Activated CD4-positive, alpha-beta T cell treated with anti-CD3 and anti-CD28 coated beads, Interleukin-2, amount 10 ng/mL, durations not matched to agents 24 days and 14 days (primary cell): ENCODE data around the gene PROSER3. TPM values are rescaled to one million over a fixed set of nuclear protein-coding genes. Genes with fewer than 3 reads are reported as not detected.

Experiments used
- DNase-seq: peaks from one replicate; pipeline ENCODE4 v3.0.0; 2022
- H3K27ac Mint-ChIP-seq: one replicate; pipeline ENCODE4 v1.8.0; 2022; ENCODE audit warnings: mild to moderate bottlenecking, mixed read lengths
- H3K27me3 Mint-ChIP-seq: one replicate; pipeline ENCODE4 v1.8.0; 2022; ENCODE audit warnings: mixed read lengths
- H3K36me3 Mint-ChIP-seq: one replicate; pipeline ENCODE4 v1.8.0; 2022; ENCODE audit warnings: low read depth, mild to moderate bottlenecking, mixed read lengths
- H3K4me1 Mint-ChIP-seq: one replicate; pipeline ENCODE4 v1.8.0; 2021; ENCODE audit warnings: mixed read lengths
- H3K4me3 Mint-ChIP-seq: one replicate; pipeline ENCODE4 v1.8.0; 2022; ENCODE audit warnings: mild to moderate bottlenecking, moderate library complexity, mixed read lengths
- H3K9me3 Mint-ChIP-seq: one replicate; pipeline ENCODE4 v1.8.0; 2021; ENCODE audit warnings: mixed read lengths
- intact Hi-C: fragments of 100-400 bp; cut with micrococcal nuclease; formaldehyde crosslinking; loops from one replicate; pipeline ENCODE4 v1.15.1; 2023
- total RNA-seq: library from RNA; stranded (reverse); gene quantifications from 2 replicates; pipeline ENCODE4 v1.2.3, GENCODE V29; 2022

Gene PROSER3
- total RNA-seq, 1 donor from 2014 or later: 43.6 TPM

- intact Hi-C loops: no loop called here
These were observed 29.8 kb upstream of the PROSER3 start for GRCh38 chr19:35727956-35728706.

GRCh38 chr19:35729021-35729420 is 29.0 kb upstream of the PROSER3 start:
- no peak for DNase-seq
- no peak overlapping the region for H3K27ac Mint-ChIP-seq
- H3K4me3 Mint-ChIP-seq: no peak overlapping the region
- peaks cover 5% of the 10 kb centered on the region for H3K4me1 Mint-ChIP-seq
- intact Hi-C loops: no loop called here
- H3K36me3 Mint-ChIP-seq: peaks cover 74% of the 10 kb centered on the region
- no peaks in the 10 kb centered on the region for H3K27me3 Mint-ChIP-seq
- no peaks in the 10 kb centered on the region for H3K9me3 Mint-ChIP-seq

More at GRCh38 chr19:35727956-35728706, 29.8 kb upstream of the PROSER3 start:
- peaks cover 3% of the 10 kb centered on the region for H3K4me1 Mint-ChIP-seq
- H3K27ac Mint-ChIP-seq: no peak overlapping the region
- no peak overlapping the region for H3K4me3 Mint-ChIP-seq
- DNase-seq: no peak
- H3K27me3 Mint-ChIP-seq: no peaks in the 10 kb centered on the region
- H3K9me3 Mint-ChIP-seq: no peaks in the 10 kb centered on the region
- H3K36me3 Mint-ChIP-seq: peaks cover 75% of the 10 kb centered on the region

GRCh38 chr19:35729763-35730162 is 28.2 kb upstream of the PROSER3 start:
- H3K4me1 Mint-ChIP-seq: peaks cover 11% of the 10 kb centered on the region
- intact Hi-C loops: no loop called here
- no peaks in the 10 kb centered on the region for H3K9me3 Mint-ChIP-seq
- H3K4me3 Mint-ChIP-seq: no peak overlapping the region
- peaks cover 74% of the 10 kb centered on the region for H3K36me3 Mint-ChIP-seq
- DNase-seq: no peak
- no peak overlapping the region for H3K27ac Mint-ChIP-seq
- no peaks in the 10 kb centered on the region for H3K27me3 Mint-ChIP-seq

- peaks cover 73% of the 10 kb centered on the region for H3K36me3 Mint-ChIP-seq
- H3K4me3 Mint-ChIP-seq: no peak overlapping the region
- no peaks in the 10 kb centered on the region for H3K9me3 Mint-ChIP-seq
- intact Hi-C loops: no loop called here
- H3K4me1 Mint-ChIP-seq: peaks cover 12% of the 10 kb centered on the region
- H3K27me3 Mint-ChIP-seq: no peaks in the 10 kb centered on the region
- no peak for DNase-seq
- H3K27ac Mint-ChIP-seq: no peak overlapping the region
These were observed 27.6 kb upstream of the PROSER3 start for GRCh38 chr19:35730326-35730725.

GRCh38 chr19:35731353-35731752 is 26.6 kb upstream of the PROSER3 start:
- Mint-ChIP-seq H3K9me3 (no peaks in the 10 kb centered on the region), H3K4me1 (peaks cover 17% of the 10 kb centered on the region), H3K4me3 (no peak overlapping the region), H3K27ac (no peak overlapping the region), H3K27me3 (no peaks in the 10 kb centered on the region), H3K36me3 (peaks cover 72% of the 10 kb centered on the region)
- DNase-seq: no peak
- intact Hi-C loops: no loop called here

GRCh38 chr19:35731779-35732405 is 26.1 kb upstream of the PROSER3 start:
- intact Hi-C loops: no loop called here
- Mint-ChIP-seq H3K36me3 (peaks cover 74% of the 10 kb centered on the region), H3K27me3 (no peaks in the 10 kb centered on the region)

GRCh38 chr19:35732540-35733179 is 25.3 kb upstream of the PROSER3 start:
- Mint-ChIP-seq H3K9me3 (no peaks in the 10 kb centered on the region), H3K27ac (no peak overlapping the region), H3K4me3 (no peak overlapping the region), H3K4me1 (peaks cover 24% of the 10 kb centered on the region), H3K36me3 (peaks cover 76% of the 10 kb centered on the region), H3K27me3 (no peaks in the 10 kb centered on the region)
- DNase-seq: no peak
- intact Hi-C loops: no loop called here

More at GRCh38 chr19:35731779-35732405, 26.1 kb upstream of the PROSER3 start:
- no peak for DNase-seq
- H3K4me3 Mint-ChIP-seq: no peak overlapping the region
- H3K27ac Mint-ChIP-seq: no peak overlapping the region
- H3K4me1 Mint-ChIP-seq: peaks cover 20% of the 10 kb centered on the region
- H3K9me3 Mint-ChIP-seq: no peaks in the 10 kb centered on the region

GRCh38 chr19:35733180-35734125 is 24.5 kb upstream of the PROSER3 start:
- Mint-ChIP-seq H3K36me3 (peaks cover 75% of the 10 kb centered on the region), H3K27ac (no peak overlapping the region)

GRCh38 chr19:35734273-35734672 is 23.7 kb upstream of the PROSER3 start:
- no peak overlapping the region for H3K27ac Mint-ChIP-seq
- DNase-seq: no peak
- intact Hi-C loops: no loop called here
- no peaks in the 10 kb centered on the region for H3K27me3 Mint-ChIP-seq
- no peaks in the 10 kb centered on the region for H3K9me3 Mint-ChIP-seq
- H3K4me1 Mint-ChIP-seq: peaks cover 26% of the 10 kb centered on the region
- H3K36me3 Mint-ChIP-seq: peaks cover 72% of the 10 kb centered on the region
- H3K4me3 Mint-ChIP-seq: no peak overlapping the region

More at GRCh38 chr19:35733180-35734125, 24.5 kb upstream of the PROSER3 start:
- no peaks in the 10 kb centered on the region for H3K9me3 Mint-ChIP-seq
- no peaks in the 10 kb centered on the region for H3K27me3 Mint-ChIP-seq
- no peak for DNase-seq
- intact Hi-C loops: no loop called here
- no peak overlapping the region for H3K4me3 Mint-ChIP-seq
- peaks cover 24% of the 10 kb centered on the region for H3K4me1 Mint-ChIP-seq

GRCh38 chr19:35734889-35735288 is 23.1 kb upstream of the PROSER3 start:
- no peak overlapping the region for H3K27ac Mint-ChIP-seq
- H3K36me3 Mint-ChIP-seq: peaks cover 66% of the 10 kb centered on the region
- peaks cover 30% of the 10 kb centered on the region for H3K4me1 Mint-ChIP-seq
- no peaks in the 10 kb centered on the region for H3K9me3 Mint-ChIP-seq
- H3K27me3 Mint-ChIP-seq: no peaks in the 10 kb centered on the region
- DNase-seq: no peak
- intact Hi-C loops: no loop called here
- no peak overlapping the region for H3K4me3 Mint-ChIP-seq

- peak overlapping the region; percentile 56 for H3K27ac Mint-ChIP-seq
- intact Hi-C loops: no loop called here
- peaks cover 51% of the 10 kb centered on the region for H3K36me3 Mint-ChIP-seq
- peaks cover 35% of the 10 kb centered on the region for H3K4me1 Mint-ChIP-seq
- no peaks in the 10 kb centered on the region for H3K27me3 Mint-ChIP-seq
- DNase-seq: peak; percentile 75
- no peaks in the 10 kb centered on the region for H3K9me3 Mint-ChIP-seq
- no peak overlapping the region for H3K4me3 Mint-ChIP-seq
These were observed 20.8 kb upstream of the PROSER3 start for GRCh38 chr19:35736913-35737886.

- Mint-ChIP-seq H3K4me1 (peaks cover 43% of the 10 kb centered on the region), H3K27me3 (no peaks in the 10 kb centered on the region), H3K27ac (no peak overlapping the region), H3K9me3 (no peaks in the 10 kb centered on the region), H3K36me3 (peaks cover 54% of the 10 kb centered on the region), H3K4me3 (no peak overlapping the region)
- no peak for DNase-seq
- intact Hi-C loops: no loop called here
These were observed 19.7 kb upstream of the PROSER3 start for GRCh38 chr19:35738021-35738886.
